SU-DHL-6 (cell line): ENCODE data around the gene TTC38.

Experiments used
- EZH2phosphoT487 ChIP-seq: fragments of 200-600 bp; sonication (generic), shearing (Covaris generic); conservative IDR thresholded peaks from 2 replicates; pipeline ENCODE4 v1.6.1; 2018; ENCODE audit warnings: mild to moderate bottlenecking, antibody characterized with exemption, low read length, moderate library complexity, mixed read lengths
- TF ChIP-seq, protein P1 (sequence below): fragments of 200-600 bp; sonication (generic); IDR thresholded peaks from one replicate; pipeline ENCODE4 v1.5.1; 2017; ENCODE audit warnings: antibody characterized with exemption, mild to moderate bottlenecking, low read length, moderate library complexity; ENCODE audit not compliant: insufficient read depth, poor library complexity, severe bottlenecking

DNA sequence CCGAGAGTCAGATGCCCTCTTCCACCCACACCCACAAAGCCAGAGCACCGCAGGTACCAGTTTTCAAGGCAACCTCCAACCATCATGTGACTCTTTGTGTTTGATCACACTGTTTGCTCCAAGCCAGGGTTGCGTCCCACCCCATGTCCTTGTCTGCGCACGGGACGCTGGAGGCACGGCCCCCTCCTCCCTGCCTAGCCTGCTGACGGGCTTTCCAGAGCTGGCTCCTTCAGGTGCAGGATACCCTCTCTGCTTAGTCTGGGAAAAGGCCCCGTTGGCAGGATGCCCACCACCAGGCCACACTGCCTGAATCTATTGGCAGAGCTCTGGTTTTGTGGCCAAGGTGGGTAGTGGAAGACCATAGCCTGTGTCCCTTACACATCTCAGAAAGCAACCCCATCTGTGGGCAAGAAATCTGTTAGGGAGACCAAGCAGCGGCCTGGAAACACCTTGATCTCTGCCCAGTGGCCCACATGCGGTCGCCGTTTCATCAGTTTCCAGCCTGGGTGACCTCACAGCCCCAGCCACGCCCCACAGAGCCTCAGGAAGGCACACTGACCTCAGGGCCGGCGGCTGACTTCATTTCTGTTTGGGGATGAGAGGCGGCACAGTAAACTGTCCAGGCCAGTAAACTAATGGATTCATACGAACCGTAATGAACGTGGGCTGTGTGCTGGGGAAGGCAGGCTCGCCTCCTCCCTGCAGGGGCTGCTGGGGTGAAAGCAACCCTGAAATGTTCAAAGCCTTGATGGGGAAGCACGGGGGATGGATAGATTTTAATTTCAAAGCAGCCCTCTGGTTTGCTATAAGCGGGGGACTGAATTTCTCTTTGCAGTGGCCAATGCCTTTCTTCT is 43.5 kb upstream of the TTC38 start:
- no peak for TF ChIP-seq EZH2phosphoT487
- TF ChIP-seq, protein P1, sequence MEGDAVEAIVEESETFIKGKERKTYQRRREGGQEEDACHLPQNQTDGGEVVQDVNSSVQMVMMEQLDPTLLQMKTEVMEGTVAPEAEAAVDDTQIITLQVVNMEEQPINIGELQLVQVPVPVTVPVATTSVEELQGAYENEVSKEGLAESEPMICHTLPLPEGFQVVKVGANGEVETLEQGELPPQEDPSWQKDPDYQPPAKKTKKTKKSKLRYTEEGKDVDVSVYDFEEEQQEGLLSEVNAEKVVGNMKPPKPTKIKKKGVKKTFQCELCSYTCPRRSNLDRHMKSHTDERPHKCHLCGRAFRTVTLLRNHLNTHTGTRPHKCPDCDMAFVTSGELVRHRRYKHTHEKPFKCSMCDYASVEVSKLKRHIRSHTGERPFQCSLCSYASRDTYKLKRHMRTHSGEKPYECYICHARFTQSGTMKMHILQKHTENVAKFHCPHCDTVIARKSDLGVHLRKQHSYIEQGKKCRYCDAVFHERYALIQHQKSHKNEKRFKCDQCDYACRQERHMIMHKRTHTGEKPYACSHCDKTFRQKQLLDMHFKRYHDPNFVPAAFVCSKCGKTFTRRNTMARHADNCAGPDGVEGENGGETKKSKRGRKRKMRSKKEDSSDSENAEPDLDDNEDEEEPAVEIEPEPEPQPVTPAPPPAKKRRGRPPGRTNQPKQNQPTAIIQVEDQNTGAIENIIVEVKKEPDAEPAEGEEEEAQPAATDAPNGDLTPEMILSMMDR = no peak
